IPS-20b (cell line): Measurements from ENCODE around the gene ARHGDIA.
A peak's percentile ranks its signal among the peaks of the same experiment; 100 is the strongest.
"Not testable (repeated sequence)": the region's sequence is repeated elsewhere in the genome, so short reads cannot be mapped to it uniquely, and the experiment has no call there.

ENCODE experiments used
- H3K27ac ChIP-seq: one replicate; pipeline ENCODE4 v1.5.1; 2013; ENCODE audit warnings: low read length
- H3K27me3 ChIP-seq: 2 replicates; pipeline ENCODE4 v1.6.1; 2013; ENCODE audit warnings: mild to moderate bottlenecking, low read length, inconsistent platforms; ENCODE audit not compliant: insufficient read depth
- H3K36me3 ChIP-seq: 2 replicates; pipeline ENCODE4 v1.6.1; 2013; ENCODE audit warnings: low read depth, mild to moderate bottlenecking, inconsistent platforms, low read length, moderate library complexity; ENCODE audit not compliant: insufficient read depth
- H3K4me1 ChIP-seq: 2 replicates; pipeline ENCODE4 v1.6.1; 2013; ENCODE audit warnings: mild to moderate bottlenecking, control low read depth, inconsistent platforms, low read length, moderate library complexity; ENCODE audit not compliant: insufficient read depth
- H3K4me3 ChIP-seq: 2 replicates; pipeline ENCODE4 v1.5.1; 2013; ENCODE audit warnings: mild to moderate bottlenecking, low read length, inconsistent platforms
- H3K9ac ChIP-seq: 2 replicates; pipeline ENCODE4 v1.6.1; 2013; ENCODE audit warnings: low read depth, mild to moderate bottlenecking, inconsistent platforms, low read length, moderate library complexity
- H3K9me3 ChIP-seq: 2 replicates; pipeline ENCODE4 v1.6.1; 2013; ENCODE audit warnings: mild to moderate bottlenecking, low read depth, low read length, inconsistent platforms; ENCODE audit not compliant: insufficient read depth

Gene ARHGDIA

GRCh38 chr17:81840826-81841778 lies 30.0 kb downstream of the ARHGDIA start:
- no peaks in the 10 kb centered on the region for H3K9me3 ChIP-seq
- no peaks in the 10 kb centered on the region for H3K27me3 ChIP-seq
- H3K27ac ChIP-seq, result no peak overlapping the region
- no peaks in the 10 kb centered on the region for H3K4me1 ChIP-seq
- no peak overlapping the region for H3K4me3 ChIP-seq
- H3K9ac ChIP-seq, result no peak overlapping the region
- H3K36me3 ChIP-seq, result peaks cover 38% of the 10 kb centered on the region

DNA sequence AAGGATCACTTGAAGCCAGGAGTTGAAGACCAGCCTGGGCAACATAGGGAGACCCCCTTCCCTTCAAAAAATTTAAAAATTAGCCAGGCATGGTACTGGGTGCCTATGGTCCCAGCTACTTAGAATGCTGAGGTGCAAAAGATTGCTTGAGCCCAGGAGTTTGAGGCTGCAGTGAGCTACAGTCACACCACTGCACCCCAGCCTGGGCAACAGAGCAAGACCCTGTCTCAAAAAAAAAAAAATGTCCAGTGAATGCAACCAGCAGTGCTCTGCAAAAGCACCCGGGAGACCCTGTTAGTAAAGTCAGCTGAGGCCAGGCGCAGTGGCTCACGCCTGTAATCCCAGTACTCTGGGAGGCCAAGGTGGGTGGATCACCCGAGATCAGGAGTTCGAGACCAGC lies 31.1 kb downstream of the ARHGDIA start:
- not testable (repeated sequence) for H3K9ac ChIP-seq, H3K9me3 ChIP-seq, H3K27ac ChIP-seq, H3K4me3 ChIP-seq, H3K27me3 ChIP-seq, H3K4me1 ChIP-seq
- peaks cover 28% of the 10 kb centered on the region for H3K36me3 ChIP-seq

- H3K9me3 ChIP-seq, result no peaks in the 10 kb centered on the region
- H3K27ac ChIP-seq, result no peak overlapping the region
- no peaks in the 10 kb centered on the region for H3K4me1 ChIP-seq
- H3K36me3 ChIP-seq, result peaks cover 20% of the 10 kb centered on the region
- H3K4me3 ChIP-seq, result no peak overlapping the region
- no peaks in the 10 kb centered on the region for H3K27me3 ChIP-seq
- H3K9ac ChIP-seq, result no peak overlapping the region
Observed at GRCh38 chr17:81839301-81839700, 31.8 kb downstream of the ARHGDIA start.

- Histone ChIP-seq H3K27ac (no peak overlapping the region), H3K9ac (no peak overlapping the region)
Observed at GRCh38 chr17:81838753-81839255, 32.3 kb downstream of the ARHGDIA start.

DNA sequence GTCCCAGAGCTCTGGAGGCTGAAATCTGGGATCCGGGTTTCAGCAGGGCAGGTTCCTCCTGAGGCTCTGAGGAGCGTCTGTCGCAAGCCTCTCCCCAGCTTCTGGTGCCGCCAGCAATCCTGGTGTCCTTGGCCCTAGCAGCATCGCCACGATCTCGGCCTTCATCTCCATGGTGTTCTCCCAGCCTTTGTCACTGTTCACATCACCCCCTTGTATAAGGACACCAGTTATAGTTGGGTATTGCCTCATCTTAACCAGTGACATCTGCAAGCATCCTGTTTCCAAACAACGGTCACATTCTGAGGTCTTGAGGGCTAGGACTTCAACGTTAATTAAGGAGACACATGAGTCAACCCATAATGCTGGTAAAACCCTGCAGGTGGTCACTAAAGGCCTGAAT lies 33.5 kb downstream of the ARHGDIA start:
- H3K36me3 ChIP-seq, result peaks cover 4% of the 10 kb centered on the region; the same call in 1 of the 2 replicates
- no peak overlapping the region for H3K9ac ChIP-seq
- no peak overlapping the region for H3K4me3 ChIP-seq
- H3K27me3 ChIP-seq, result no peaks in the 10 kb centered on the region
- no peaks in the 10 kb centered on the region for H3K9me3 ChIP-seq
- no peak overlapping the region for H3K27ac ChIP-seq
- no peaks in the 10 kb centered on the region for H3K4me1 ChIP-seq

More at GRCh38 chr17:81838753-81839255, 32.3 kb downstream of the ARHGDIA start:
- no peak overlapping the region for H3K4me3 ChIP-seq
- H3K36me3 ChIP-seq, result peaks cover 15% of the 10 kb centered on the region
- H3K9me3 ChIP-seq, result no peaks in the 10 kb centered on the region
- no peaks in the 10 kb centered on the region for H3K4me1 ChIP-seq
- H3K27me3 ChIP-seq, result no peaks in the 10 kb centered on the region

DNA sequence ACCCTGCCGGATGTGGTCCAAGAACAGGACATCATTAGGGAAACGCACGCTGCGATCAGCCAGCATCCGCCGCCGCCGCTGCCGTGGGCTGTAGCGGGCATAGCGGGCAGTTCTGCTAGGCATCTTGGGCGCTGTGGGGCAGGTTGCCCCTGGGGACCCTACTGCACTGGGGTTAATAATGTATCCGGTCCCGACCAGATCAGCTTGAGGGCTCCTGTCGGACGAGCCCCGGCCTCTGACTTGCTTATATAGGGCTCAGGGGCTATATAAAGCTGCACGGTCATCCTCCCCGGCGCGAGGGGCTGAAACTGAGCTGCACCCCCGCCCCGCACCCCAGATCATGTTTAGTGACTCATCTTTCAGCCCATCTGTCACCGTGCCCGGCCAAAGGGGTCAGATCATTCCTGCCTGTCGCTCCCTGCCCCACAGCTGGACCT lies 36.3 kb downstream of the ARHGDIA start, which contains the start of gene PPP1R27:
PPP1R27 (minus strand) TSS at position 220 of the 437 bp plus-strand sequence; CDS start at position 123, 97 bp downstream.
- no peaks in the 10 kb centered on the region for H3K36me3 ChIP-seq
- no peaks in the 10 kb centered on the region for H3K27me3 ChIP-seq
- H3K4me1 ChIP-seq, result no peaks in the 10 kb centered on the region
- H3K9ac ChIP-seq, result peak within 1 kb of the TSS; percentile 98
- peak within 1 kb of the TSS; percentile 98 for H3K27ac ChIP-seq
- H3K9me3 ChIP-seq, result no peaks in the 10 kb centered on the region
- H3K4me3 ChIP-seq, result peak within 1 kb of the TSS; percentile 91

DNA sequence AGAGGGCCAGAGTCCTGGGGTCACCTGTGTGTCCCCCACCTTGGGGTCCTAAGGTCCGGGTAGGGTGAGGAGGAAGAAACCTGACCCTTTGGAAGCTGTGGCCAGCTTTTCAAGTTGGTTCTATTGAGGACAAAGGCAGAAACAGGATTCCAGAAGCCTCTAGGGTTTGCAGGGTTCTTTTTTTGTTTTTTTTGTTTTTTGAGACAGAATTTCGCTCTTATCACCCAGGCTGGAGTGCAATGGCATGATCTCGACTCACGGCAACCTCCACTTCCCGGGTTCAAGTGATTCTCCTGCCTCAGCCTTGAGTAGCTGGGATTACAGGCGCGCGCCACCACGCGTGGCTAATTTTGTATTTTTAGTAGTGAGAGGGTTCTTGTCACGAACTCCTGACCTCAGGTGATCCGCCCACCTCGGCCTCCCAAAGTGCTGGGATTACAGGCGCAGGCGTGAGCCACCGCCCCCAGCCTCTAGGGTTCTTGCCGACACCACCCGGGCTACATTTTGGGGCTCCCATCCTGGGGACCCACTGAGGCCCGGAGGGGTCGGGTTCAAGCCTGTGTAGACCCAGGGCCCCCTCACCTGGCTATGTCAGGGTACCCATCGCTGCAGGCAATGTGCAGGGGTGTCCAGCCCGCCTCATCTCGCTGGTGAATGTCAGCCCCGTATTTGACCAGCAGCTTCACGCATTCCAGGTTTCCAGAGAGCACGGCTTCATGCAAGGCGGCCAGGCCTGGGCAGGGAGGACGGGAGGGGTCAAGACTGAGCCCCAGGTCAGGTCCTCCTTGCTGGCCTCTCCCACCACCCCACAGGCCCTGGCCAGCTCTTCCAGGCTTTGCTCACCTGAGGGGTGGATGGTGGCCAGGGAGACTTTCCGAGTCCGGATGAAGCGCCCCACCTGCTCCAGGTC lies 37.0 kb downstream of the ARHGDIA start:
- Histone ChIP-seq H3K4me3 (peak overlapping the region; percentile 91), H3K36me3 (no peaks in the 10 kb centered on the region), H3K27ac (peak overlapping the region; percentile 98), H3K4me1 (no peaks in the 10 kb centered on the region), H3K9me3 (no peaks in the 10 kb centered on the region), H3K27me3 (no peaks in the 10 kb centered on the region), H3K9ac (peak overlapping the region; percentile 98)

GRCh38 chr17:81833160-81833920 lies 37.8 kb downstream of the ARHGDIA start, which contains the start of gene MCRIP1:
Gene MCRIP1 (minus strand): TSS chr17:81833291. CDS start chr17:81824506, 8,785 bp downstream.
- Histone ChIP-seq H3K9me3 (no peaks in the 10 kb centered on the region), H3K27ac (peak within 1 kb of the TSS; percentile 98), H3K4me1 (no peaks in the 10 kb centered on the region), H3K9ac (peak within 1 kb of the TSS; percentile 98), H3K27me3 (no peaks in the 10 kb centered on the region), H3K36me3 (no peaks in the 10 kb centered on the region), H3K4me3 (peak within 1 kb of the TSS; percentile 91)

- Histone ChIP-seq H3K27me3 (no peaks in the 10 kb centered on the region), H3K36me3 (no peaks in the 10 kb centered on the region), H3K4me1 (no peaks in the 10 kb centered on the region), H3K9me3 (no peaks in the 10 kb centered on the region), H3K27ac (no peak overlapping the region), H3K9ac (peak overlapping the region; percentile 70; the same call in 1 of the 2 replicates), H3K4me3 (peak overlapping the region; percentile 74)
Observed at GRCh38 chr17:81832608-81833159, 38.5 kb downstream of the ARHGDIA start.

DNA sequence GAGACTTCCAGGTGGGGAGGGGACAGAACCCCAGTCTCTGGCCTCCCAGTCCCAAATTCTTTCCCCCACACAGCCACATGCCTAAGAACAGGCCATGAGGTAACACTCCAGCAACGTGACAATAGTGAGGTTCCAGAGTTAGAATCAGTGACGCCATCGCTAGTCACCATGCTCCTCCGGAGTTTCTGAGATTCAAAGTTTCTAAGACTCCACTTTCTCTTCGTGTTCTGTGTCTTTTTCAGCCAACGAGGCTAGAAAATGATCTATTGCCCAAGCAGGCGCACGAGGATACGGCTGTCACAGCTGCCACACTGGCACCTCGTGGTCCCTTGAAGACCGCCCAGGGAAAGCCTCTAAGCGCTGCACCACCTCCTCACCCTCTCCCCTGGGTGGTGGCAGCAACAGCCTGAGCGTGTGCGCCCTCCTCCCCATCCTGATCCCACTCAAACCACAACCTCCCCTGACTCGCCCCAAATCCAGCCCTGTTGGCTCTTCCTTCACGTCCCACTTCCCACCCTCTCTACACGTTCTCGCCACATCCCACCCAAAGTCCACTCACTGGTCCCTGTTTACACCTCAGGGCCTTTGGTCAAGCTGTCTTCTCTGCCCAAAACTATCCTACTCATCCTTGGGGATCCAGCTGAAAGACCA lies 39.1 kb downstream of the ARHGDIA start:
- Histone ChIP-seq H3K4me1 (no peaks in the 10 kb centered on the region), H3K36me3 (no peaks in the 10 kb centered on the region), H3K27ac (no peak overlapping the region), H3K9ac (peak overlapping the region; percentile 70; the same call in 1 of the 2 replicates), H3K9me3 (no peaks in the 10 kb centered on the region), H3K27me3 (no peaks in the 10 kb centered on the region), H3K4me3 (peak overlapping the region; percentile 74)
